Hippocampal formation (tissue), 2 donors: ENCODE measurements around the gene CDC42EP2.
A peak's percentile ranks its signal among the peaks of the same experiment; 100 is the strongest.

Experiments
- DNase-seq, 2 donors: peaks; one replicate each; lab custom pipeline; 2025; lab: John Stamatoyannopoulos, UW

The CDC42EP2 gene

GRCh38 chr11:65298131-65298535 is 16.5 kb upstream of the CDC42EP2 start:
- peak; percentile 49 to 71 for DNase-seq

- DNase-seq = no peak
These were observed 15.9 kb upstream of the CDC42EP2 start for GRCh38 chr11:65298655-65299179.

- DNase-seq = no peak
These were observed 13.9 kb upstream of the CDC42EP2 start for GRCh38 chr11:65300621-65301275.

- peak; percentile 29 to 47 for DNase-seq
These were observed 13.0 kb upstream of the CDC42EP2 start for GRCh38 chr11:65301491-65302329.

GRCh38 chr11:65303555-65303954 is 11.1 kb upstream of the CDC42EP2 start:
- no peak for DNase-seq

GRCh38 chr11:65304110-65304509 is 10.6 kb upstream of the CDC42EP2 start:
- no peak for DNase-seq

GRCh38 chr11:65304613-65305012 is 10.1 kb upstream of the CDC42EP2 start:
- DNase-seq = no peak

GRCh38 chr11:65305501-65306268 is 9.0 kb upstream of the CDC42EP2 start:
- DNase-seq = no peak

GRCh38 chr11:65307298-65308229 is 7.1 kb upstream of the CDC42EP2 start:
- DNase-seq = no peak

GRCh38 chr11:65308281-65308891 is 6.3 kb upstream of the CDC42EP2 start:
- DNase-seq = no peak

GRCh38 chr11:65309006-65309405 is 5.7 kb upstream of the CDC42EP2 start:
- DNase-seq = no peak

GRCh38 chr11:65310215-65310614 is 4.5 kb upstream of the CDC42EP2 start:
- DNase-seq = peak in 1 of 2 donors; percentile 43

- DNase-seq = no peak
These were observed 3.9 kb upstream of the CDC42EP2 start for GRCh38 chr11:65310736-65311135.

- no peak for DNase-seq
These were observed 3.4 kb upstream of the CDC42EP2 start for GRCh38 chr11:65311170-65311678.

- peak; percentile 39 to 74 for DNase-seq
These were observed 669 bp downstream of the CDC42EP2 start for GRCh38 chr11:65315204-65315865.

GRCh38 chr11:65315866-65316226 is 1.2 kb downstream of the CDC42EP2 start:
- DNase-seq = no peak

- no peak for DNase-seq
These were observed 1.8 kb downstream of the CDC42EP2 start for GRCh38 chr11:65316227-65317024.

- DNase-seq = no peak
These were observed 2.5 kb downstream of the CDC42EP2 start for GRCh38 chr11:65317025-65317786.
